CD4-positive, alpha-beta T cell treated with Interleukin-17A for 1 hour (primary cell): Measurements from ENCODE around the gene GATAD2A.
"Not testable (repeated sequence)": the region's sequence is repeated elsewhere in the genome, so short reads cannot be mapped to it uniquely, and the experiment has no call there.

Experiments
- DNase-seq: peaks from one replicate; pipeline ENCODE4 v3.0.0-alpha.2; 2020

Gene GATAD2A

DNA sequence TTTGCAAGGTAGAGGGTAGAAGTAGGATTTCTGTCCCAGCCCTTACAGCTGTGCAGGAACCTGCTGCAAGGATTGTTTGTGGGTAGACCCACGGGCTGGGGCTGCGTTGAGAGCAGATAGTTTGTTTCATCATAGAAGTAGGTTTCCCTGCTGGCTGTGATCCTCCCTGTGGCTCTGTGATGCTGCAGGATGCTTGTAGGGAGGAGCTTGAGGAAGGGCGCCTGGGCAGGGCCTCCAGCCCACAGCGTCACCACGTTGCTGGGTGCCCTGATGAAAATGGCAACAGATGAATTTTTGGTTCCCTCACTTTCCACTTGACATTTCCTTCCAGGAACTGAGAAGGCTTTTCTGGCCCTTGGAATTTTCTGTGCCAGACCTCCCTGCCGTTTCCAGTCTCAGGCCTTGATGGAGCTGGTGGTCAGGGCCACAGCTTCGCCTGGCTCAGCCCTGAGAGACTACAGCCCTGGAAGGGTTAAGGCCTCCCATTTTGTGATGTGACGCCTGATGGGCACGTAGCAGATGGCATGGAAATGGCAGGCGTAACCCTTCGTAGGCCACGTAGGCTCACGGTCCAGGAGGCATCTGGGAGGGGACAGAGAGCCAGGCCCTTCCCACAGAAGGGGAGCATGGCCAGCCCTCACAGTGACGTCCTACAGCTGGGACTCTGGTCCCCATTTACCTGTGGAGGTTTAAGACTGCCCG, 42.2 kb downstream of the GATAD2A start:
- DNase-seq = peak; percentile 61

- no peak for DNase-seq
These were observed 42.7 kb downstream of the GATAD2A start for GRCh38 chr19:19448238-19448544.

DNA sequence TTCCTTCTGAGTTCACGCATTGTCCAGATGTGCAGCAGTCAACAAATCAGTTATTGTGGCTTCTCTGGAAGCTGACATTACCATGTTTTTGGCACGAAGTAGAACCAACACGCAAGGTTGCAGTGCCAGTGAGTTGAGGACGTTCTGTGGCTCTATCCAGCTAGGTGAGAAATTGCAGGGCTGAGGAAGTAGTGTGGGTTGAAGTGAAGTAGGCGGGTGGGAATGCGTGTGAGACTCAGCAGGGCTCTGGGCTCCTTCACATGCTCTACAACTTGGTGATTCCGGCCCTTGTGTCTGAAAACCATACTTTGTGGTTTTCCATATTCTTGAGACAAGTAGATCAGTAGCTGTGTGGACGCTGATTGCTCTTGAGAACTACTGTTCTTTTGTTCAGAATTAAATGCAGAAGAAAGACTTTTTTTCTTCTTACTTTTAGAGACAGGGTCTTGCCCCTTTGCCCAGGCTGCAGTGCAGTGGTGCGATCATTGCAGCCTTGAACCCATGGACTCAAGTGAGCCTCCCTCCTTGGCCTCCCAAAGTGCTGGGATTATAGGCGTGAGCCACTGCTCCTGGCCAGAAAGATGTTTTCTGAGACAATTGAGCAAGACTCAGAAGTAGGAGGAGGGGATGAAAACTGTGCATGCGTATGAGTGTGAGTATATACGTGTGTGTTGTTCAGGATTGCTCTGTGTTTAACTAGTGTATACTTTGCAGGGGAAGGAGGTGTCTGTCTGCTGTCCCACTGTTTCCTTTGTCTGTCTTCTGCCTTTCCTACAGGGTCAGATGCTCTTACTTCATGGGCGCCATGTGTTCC, 46.2 kb downstream of the GATAD2A start:
- peak; percentile 50 for DNase-seq

DNA sequence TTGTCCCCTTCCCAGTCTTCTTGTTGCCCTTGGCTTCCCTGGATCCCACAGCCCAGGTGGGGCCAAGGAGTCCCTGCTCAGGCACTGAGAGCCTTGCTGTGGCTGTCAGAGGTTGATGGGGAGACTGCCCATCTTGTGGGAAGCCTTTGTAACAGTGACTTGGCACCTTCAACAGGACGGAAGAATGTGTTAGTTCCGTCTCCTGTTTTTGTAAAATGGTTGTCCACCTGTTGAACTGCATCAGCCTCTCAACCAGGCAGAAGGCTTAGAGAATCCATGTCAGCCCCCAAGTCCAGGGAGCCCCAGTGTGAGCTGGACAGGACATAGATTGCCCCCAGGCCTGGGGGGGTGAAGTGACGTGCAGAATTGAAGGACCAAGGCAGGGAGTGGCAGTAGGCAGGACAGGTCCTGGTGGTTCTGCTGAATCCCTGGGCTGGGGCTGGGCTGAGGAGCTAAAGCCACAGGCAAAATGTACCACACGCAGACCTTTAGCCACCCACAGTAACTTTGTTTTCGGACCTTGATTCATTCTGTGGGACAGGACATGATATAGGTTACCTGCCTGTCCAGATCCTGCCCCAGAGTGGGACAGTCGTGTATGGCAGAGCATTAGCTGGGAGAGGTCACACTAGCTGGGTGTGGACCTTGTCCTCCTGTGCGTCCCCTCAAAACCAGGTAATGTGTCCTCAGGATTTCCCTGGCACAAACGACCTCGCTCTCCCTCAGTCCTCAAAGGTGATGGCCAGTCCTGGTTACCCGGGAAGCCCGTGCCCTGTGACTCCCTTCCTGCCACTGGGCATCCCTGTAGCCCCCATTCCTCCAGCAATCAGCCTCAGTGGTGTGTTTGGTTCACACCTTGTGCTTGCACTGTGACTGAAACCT, 47.0 kb downstream of the GATAD2A start:
- DNase-seq = peak; percentile 27

DNA sequence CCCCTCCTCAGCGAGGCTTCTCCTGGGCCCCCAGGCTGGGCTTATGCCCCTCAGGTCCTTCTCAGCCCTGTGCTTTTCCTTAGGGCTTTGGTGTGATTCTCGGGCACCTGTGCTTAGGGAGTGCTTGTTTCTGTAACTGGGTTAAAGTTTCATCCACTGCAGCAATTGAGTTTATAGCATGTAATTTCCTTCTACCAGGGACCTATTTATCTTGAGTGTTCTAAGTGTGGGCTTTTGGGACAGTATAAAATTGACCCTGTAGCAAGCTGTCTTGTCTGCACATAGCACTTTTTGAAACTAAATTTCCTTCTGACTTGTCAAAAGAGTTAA, 47.6 kb downstream of the GATAD2A start:
- DNase-seq = no peak

- DNase-seq = not testable (repeated sequence)
These were observed 49.9 kb downstream of the GATAD2A start for GRCh38 chr19:19455166-19455919.

GRCh38 chr19:19457671-19458070, 52.2 kb downstream of the GATAD2A start:
- DNase-seq = no peak

GRCh38 chr19:19458110-19458816, 52.8 kb downstream of the GATAD2A start:
- DNase-seq = no peak

DNA sequence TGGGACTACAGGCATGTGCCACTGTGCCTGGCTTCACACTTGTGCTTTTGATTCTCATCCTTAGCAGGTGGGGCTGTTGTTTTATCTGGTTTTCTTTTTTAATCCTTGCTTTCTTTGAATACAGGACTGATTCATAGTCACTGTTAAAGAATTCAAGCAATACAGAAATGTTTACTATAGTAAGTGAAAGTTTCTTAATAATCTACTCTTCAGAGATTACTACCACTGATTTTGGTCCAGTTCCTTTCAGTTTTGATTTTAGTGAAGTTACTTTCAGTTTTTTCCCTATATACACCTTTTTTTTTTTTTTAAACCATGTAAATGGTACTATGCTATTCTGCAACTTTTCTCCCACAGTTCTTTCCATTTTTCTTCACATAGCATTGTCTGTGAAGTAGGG, 53.6 kb downstream of the GATAD2A start:
- DNase-seq = peak; percentile 60

- DNase-seq = peak; percentile 80
These were observed 54.3 kb downstream of the GATAD2A start for GRCh38 chr19:19459707-19460251.

GRCh38 chr19:19460258-19460731, 54.8 kb downstream of the GATAD2A start:
- peak; percentile 44 for DNase-seq

- peak; percentile 70 for DNase-seq
These were observed 55.3 kb downstream of the GATAD2A start for GRCh38 chr19:19460761-19461265.

DNA sequence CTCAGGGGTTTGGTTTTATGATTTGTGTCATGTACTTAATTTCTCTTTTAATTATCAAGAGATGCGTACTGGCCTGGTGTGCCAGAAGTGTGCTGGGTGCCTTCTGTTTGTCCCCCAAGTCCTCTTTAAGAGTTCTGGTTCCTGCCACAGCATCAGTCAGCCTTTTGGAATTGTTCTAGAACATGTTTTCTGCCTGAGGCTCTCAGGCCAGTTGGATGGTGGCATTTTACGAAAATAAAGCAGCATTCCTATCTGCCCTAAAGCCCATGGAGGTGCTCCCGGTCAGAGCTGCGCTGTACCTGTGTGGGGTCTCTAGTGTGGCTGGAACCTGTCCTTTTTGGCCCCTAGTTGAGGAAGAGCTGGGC, 55.8 kb downstream of the GATAD2A start:
- no peak for DNase-seq

DNA sequence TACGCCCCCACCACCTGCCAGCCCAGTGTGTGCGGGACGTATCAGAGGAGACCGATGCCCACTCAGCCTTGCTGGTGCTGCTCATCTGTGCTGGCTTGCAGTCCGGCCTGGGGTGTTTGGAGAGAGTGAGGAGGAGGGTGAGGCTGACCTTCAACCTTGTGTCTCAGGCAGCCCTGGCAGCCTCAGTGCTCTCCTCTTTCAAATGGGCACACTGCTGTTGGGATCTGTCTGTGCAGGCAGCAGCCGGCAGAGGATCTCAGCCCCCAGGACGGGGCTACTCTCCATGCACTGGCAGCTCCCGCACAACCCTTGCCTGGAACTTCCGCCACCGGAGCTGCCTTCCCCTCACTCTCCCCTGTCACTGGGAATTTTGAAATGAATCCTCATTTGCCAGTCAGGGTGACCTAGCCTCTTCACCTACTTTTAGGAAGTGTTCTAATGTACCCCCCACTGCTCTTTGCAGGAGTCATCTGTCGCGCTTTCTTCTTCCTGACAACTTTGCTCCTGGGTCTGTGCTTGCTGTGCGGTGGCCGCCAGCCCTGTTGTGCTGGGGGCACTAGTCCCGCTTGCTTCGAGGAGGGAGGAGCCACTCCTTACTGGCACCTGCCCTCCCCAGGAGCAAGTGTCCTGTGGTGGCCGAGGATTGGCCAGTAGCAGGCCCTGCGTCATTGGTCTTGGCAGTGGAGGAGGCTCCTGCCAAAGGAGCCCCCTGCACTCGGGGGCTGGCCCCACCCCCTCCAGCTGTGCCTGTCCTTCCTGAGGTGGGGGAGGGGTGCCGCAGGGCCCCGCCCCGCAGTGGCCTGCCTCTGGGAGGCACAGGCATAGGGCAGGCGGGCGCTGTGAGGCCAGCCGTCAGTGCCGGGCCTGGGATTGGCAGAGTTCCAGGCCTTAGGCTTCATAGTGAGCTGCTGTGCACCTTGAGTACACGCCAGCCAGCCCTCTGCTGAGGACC, 56.5 kb downstream of the GATAD2A start:
- DNase-seq = peak; percentile 48

GRCh38 chr19:19463348-19464117, 58.1 kb downstream of the GATAD2A start:
- no peak for DNase-seq

DNA sequence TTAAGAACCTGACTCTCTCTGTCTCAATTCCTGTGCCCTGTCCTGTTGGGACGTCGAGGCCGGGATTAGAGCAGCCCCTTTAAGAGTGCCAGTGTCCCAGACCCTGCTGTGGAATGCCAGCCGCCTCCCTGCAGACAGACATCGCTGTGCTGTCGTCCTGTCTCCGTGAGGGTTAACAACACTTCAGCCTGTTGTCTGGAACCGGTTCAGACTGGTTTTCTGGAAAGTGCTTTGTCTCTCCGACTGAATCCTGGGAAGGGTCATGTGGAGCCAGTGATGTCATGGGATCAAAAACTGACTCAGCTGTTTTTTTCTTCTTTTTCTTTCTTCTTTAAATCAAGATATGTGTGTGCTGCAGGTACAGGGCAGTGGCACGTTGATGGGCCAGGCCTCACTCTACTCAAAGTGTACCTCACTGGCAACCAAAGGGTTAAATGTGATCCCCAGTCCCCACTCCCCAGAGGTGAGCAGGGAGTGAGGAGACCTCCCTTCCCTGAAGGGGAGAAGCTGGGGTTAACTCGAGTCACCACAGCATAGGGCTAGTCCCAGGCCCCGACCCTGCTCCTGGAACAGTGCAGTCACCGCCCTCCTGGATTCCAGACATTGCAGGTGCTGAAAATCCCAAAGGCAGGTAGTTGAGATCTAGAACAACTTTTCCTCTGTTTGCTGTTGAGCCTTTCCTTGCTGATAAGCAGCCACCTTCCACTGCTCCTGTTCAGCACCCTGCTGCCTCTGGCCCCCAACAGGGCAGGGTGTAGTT, 59.0 kb downstream of the GATAD2A start:
- DNase-seq = no peak

DNA sequence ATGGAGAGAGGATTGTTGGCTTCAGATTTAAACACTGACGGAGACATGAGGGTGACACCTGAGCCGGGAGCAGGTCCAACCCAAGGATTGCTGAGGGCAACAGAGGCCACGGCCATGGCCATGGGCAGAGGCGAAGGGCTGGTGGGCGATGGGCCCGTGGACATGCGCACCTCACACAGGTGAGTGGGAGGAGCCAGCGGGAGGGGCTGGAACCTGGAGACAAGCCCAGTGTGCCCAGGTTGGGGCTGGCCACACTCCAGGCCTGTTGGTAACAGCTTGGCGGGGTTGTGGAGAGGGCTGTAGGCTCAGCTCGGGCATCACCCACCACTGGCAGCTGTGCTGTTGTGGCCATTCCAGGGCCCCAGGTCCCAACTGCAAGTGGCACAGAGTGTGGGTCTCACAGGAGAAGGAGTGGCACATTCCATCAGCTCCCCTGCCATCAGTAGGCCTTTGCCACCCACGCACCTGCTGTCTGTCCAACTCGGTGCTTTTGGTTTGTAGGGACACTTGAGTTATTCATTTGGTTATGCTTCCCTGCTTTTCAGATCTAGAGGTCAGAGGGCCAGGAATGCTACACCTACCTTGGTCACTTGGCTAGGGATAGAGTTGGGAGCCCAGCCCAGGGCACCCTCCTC, 60.1 kb downstream of the GATAD2A start:
- no peak for DNase-seq

GRCh38 chr19:19466201-19466600, 60.7 kb downstream of the GATAD2A start:
- DNase-seq = no peak
